ENCODE results near the gene TTC33.

Gene TTC33

DNA sequence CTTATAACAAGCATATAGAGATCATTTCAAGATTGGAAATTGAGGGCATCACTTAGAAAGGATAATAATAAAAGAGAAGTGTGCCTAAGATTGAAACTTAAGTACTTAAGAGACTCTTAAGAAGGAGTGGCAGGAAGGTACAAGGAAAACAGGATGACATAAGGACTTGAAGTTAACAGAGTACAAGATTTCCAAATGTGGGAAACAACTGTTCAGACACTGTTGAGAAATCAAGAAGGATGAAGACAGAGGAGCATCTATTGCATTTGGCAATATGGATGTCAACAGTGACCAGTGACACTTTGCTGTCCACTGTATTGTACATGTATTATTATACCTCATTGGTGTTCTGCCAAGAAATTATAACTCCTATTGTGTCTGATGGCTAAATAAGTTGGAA, 233.8 kb downstream of the TTC33 start:
- H3K4me1 ChIP-seq (ENCODE audit: control insufficient read depth, insufficient read depth, low read length), result no peaks in the 10 kb centered on the region
- no peak overlapping the region for H3K27ac ChIP-seq (ENCODE audit: low read length)
- no peaks in the 10 kb centered on the region for H3K27me3 ChIP-seq (ENCODE audit: control insufficient read depth, insufficient read depth, low read length)
- no peaks in the 10 kb centered on the region for H3K36me3 ChIP-seq (ENCODE audit: control insufficient read depth, insufficient read depth, low read length)
- no peak for DNase-seq (ENCODE audit: low read depth, low spot score)
- no peak overlapping the region for H3K4me3 ChIP-seq (ENCODE audit: low read length)
- no peaks in the 10 kb centered on the region for H3K9me3 ChIP-seq (ENCODE audit: control insufficient read depth, insufficient read depth, low read length)

DNA sequence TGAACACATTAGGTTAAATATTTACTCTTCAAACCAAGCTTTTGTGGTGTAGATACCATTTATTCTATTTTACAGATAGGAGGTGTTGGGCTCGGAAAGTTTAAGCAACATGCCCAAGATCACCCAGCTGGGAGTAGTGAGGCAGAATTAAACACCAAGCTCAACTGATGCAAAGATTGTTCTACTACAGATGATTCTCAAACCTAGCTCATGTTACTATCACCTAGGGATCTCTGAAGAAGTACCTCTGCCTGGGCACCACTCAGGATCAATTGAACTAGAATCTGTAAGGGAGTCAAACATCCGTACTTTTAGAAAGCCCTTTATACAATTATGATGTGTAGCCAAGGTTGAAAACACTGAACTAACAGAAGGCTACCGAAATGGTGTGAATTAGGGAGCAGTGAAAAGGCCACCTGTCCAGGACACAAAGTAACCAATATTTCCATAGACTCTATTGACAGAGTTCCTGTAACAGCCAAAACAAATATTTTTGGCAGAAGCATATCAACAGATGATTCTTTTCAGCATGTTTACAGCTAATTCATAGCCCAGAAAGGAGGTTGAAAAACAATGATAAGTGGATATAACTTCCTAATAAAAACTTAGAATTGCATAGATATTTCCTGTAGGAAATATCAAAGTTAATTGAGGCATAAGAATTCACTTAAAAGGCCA, 234.5 kb downstream of the TTC33 start:
- WGBS (ENCODE audit: insufficient coverage, insufficient read length), result no CpG with 5 or more reads among the region's 3 CpGs
- DNase-seq (ENCODE audit: low read depth, low spot score), result no peak
- no peaks in the 10 kb centered on the region for H3K36me3 ChIP-seq (ENCODE audit: control insufficient read depth, insufficient read depth, low read length)

DNA sequence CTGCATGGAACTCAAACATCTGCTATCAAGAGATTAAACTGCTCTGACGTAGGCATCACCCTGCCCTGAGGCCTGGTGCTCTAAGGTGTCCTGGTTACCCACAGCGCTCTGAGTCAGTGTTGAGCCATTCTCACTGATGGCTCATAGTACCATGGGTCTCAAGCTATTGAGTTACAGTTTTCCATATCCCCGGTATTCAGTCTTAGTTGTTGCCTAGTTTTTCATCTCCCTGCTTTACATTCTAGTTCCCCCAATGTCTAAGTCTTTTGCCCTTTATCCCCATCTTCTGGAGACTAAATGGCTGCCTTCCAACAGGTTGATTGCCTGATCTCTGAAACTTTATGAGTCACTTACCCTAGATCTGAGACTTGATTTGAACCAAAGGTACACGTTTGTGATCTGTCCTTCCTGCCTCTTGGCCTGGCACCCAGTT, 237.3 kb downstream of the TTC33 start:
- no peak overlapping the region for H3K27ac ChIP-seq (ENCODE audit: low read length)
- H3K4me1 ChIP-seq (ENCODE audit: control insufficient read depth, insufficient read depth, low read length), result no peaks in the 10 kb centered on the region
- WGBS (ENCODE audit: insufficient coverage, insufficient read length), result no CpG with 5 or more reads among the region's 4 CpGs
- H3K9me3 ChIP-seq (ENCODE audit: control insufficient read depth, insufficient read depth, low read length), result no peaks in the 10 kb centered on the region
- DNase-seq (ENCODE audit: low read depth, low spot score), result no peak
- no peaks in the 10 kb centered on the region for H3K36me3 ChIP-seq (ENCODE audit: control insufficient read depth, insufficient read depth, low read length)
- no peaks in the 10 kb centered on the region for H3K27me3 ChIP-seq (ENCODE audit: control insufficient read depth, insufficient read depth, low read length)
- no peak overlapping the region for H3K4me3 ChIP-seq (ENCODE audit: low read length)

More for the DNA sequence above, 234.5 kb downstream of the TTC33 start:
- H3K27ac ChIP-seq (ENCODE audit: low read length), result no peak overlapping the region
- no peak overlapping the region for H3K4me3 ChIP-seq (ENCODE audit: low read length)
- H3K27me3 ChIP-seq (ENCODE audit: control insufficient read depth, insufficient read depth, low read length), result no peaks in the 10 kb centered on the region
- H3K9me3 ChIP-seq (ENCODE audit: control insufficient read depth, insufficient read depth, low read length), result no peaks in the 10 kb centered on the region
- H3K4me1 ChIP-seq (ENCODE audit: control insufficient read depth, insufficient read depth, low read length), result no peaks in the 10 kb centered on the region

DNA sequence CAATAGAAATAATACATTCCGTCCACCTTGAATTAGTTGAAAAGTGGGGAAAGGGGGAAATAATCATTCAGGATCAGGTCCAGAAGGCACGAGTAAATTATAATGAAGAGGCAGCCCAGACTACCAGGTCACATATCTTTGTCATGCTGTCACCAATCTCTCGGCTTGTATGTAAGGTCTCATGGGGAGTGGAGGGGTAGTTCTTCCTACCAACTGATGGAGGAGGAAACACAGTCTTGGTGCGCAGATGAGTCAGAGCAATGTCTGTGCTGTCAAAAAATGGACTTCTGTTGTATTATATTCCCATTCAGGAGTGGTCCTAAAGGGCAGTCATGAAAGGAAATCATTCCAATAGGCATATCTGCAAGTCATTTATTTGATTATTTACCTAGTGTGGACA, 240.3 kb downstream of the TTC33 start:
- Histone ChIP-seq H3K36me3 (ENCODE audit: control insufficient read depth, insufficient read depth, low read length) (no peaks in the 10 kb centered on the region), H3K4me1 (ENCODE audit: control insufficient read depth, insufficient read depth, low read length) (no peaks in the 10 kb centered on the region), H3K27ac (ENCODE audit: low read length) (no peak overlapping the region), H3K4me3 (ENCODE audit: low read length) (no peak overlapping the region), H3K27me3 (ENCODE audit: control insufficient read depth, insufficient read depth, low read length) (no peaks in the 10 kb centered on the region), H3K9me3 (ENCODE audit: control insufficient read depth, insufficient read depth, low read length) (no peaks in the 10 kb centered on the region)
- DNase-seq (ENCODE audit: low read depth, low spot score), result no peak
- WGBS (ENCODE audit: insufficient coverage, insufficient read length), result no CpG with 5 or more reads among the region's 4 CpGs

GRCh38 chr5:40514976-40515375, 240.8 kb downstream of the TTC33 start:
- DNase-seq (ENCODE audit: low read depth, low spot score), result no peak
- Histone ChIP-seq H3K4me1 (ENCODE audit: control insufficient read depth, insufficient read depth, low read length) (no peaks in the 10 kb centered on the region), H3K4me3 (ENCODE audit: low read length) (no peak overlapping the region), H3K9me3 (ENCODE audit: control insufficient read depth, insufficient read depth, low read length) (no peaks in the 10 kb centered on the region), H3K27ac (ENCODE audit: low read length) (no peak overlapping the region), H3K36me3 (ENCODE audit: control insufficient read depth, insufficient read depth, low read length) (no peaks in the 10 kb centered on the region), H3K27me3 (ENCODE audit: control insufficient read depth, insufficient read depth, low read length) (no peaks in the 10 kb centered on the region)
- no CpG with 5 or more reads among the region's 5 CpGs for WGBS (ENCODE audit: insufficient coverage, insufficient read length)

DNA sequence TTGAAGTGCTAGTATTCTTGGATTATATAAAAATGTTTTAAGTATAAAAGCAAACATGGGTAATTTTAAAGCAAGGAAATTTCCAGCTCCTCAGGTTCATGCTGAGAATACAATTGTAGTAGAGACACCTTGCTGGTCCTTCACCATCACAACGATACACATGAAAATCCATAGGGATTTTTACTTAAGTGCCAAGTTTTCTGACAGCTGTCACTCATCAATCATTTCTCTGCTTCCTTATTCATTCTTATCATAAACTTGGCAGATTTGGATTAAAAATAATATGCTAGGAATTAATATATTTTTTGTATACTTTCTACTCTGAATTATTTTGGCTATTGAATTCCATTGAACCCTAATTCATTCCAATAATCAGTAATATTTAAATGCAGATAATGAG, 244.0 kb downstream of the TTC33 start:
- Histone ChIP-seq H3K27me3 (ENCODE audit: control insufficient read depth, insufficient read depth, low read length) (no peaks in the 10 kb centered on the region), H3K9me3 (ENCODE audit: control insufficient read depth, insufficient read depth, low read length) (no peaks in the 10 kb centered on the region)

GRCh38 chr5:40507095-40507494, 248.7 kb downstream of the TTC33 start:
- no peaks in the 10 kb centered on the region for H3K4me1 ChIP-seq (ENCODE audit: control insufficient read depth, insufficient read depth, low read length)
- H3K27ac ChIP-seq (ENCODE audit: low read length), result no peak overlapping the region
- no CpG with 5 or more reads among the region's 2 CpGs for WGBS (ENCODE audit: insufficient coverage, insufficient read length)
- H3K9me3 ChIP-seq (ENCODE audit: control insufficient read depth, insufficient read depth, low read length), result no peaks in the 10 kb centered on the region
- H3K36me3 ChIP-seq (ENCODE audit: control insufficient read depth, insufficient read depth, low read length), result no peaks in the 10 kb centered on the region
- DNase-seq (ENCODE audit: low read depth, low spot score), result no peak
- H3K27me3 ChIP-seq (ENCODE audit: control insufficient read depth, insufficient read depth, low read length), result no peaks in the 10 kb centered on the region
- no peak overlapping the region for H3K4me3 ChIP-seq (ENCODE audit: low read length)

More for the DNA sequence above, 244.0 kb downstream of the TTC33 start:
- WGBS (ENCODE audit: insufficient coverage, insufficient read length), result no CpG with 5 or more reads among the region's 1 CpG
- H3K4me3 ChIP-seq (ENCODE audit: low read length), result no peak overlapping the region
- no peaks in the 10 kb centered on the region for H3K36me3 ChIP-seq (ENCODE audit: control insufficient read depth, insufficient read depth, low read length)
- DNase-seq (ENCODE audit: low read depth, low spot score), result no peak
- no peaks in the 10 kb centered on the region for H3K4me1 ChIP-seq (ENCODE audit: control insufficient read depth, insufficient read depth, low read length)
- no peak overlapping the region for H3K27ac ChIP-seq (ENCODE audit: low read length)

DNA sequence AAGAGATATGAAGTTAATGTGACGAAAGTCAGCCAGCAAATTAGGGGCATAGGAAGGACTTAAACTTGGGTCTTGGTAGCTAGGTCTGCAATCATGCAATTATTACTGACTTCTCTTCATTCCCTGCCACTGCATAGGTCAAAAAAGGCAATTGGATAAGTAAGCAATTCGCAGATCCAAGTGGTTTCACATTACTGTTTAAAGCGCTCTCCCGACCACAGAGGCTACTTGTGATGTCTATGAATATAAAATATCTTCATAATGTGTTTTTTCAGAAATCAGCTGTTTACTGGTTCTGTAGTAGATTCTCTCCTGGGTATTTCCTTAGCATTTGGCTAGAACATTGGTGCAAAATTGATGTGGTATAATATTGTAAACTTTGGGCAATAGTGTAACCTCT, 250.7 kb downstream of the TTC33 start:
- Histone ChIP-seq H3K4me1 (ENCODE audit: control insufficient read depth, insufficient read depth, low read length) (no peaks in the 10 kb centered on the region), H3K27ac (ENCODE audit: low read length) (no peak overlapping the region), H3K4me3 (ENCODE audit: low read length) (no peak overlapping the region), H3K27me3 (ENCODE audit: control insufficient read depth, insufficient read depth, low read length) (no peaks in the 10 kb centered on the region), H3K36me3 (ENCODE audit: control insufficient read depth, insufficient read depth, low read length) (no peaks in the 10 kb centered on the region), H3K9me3 (ENCODE audit: control insufficient read depth, insufficient read depth, low read length) (no peaks in the 10 kb centered on the region)
- DNase-seq (ENCODE audit: low read depth, low spot score), result no peak
- no CpG with 5 or more reads among the region's 4 CpGs for WGBS (ENCODE audit: insufficient coverage, insufficient read length)

- Histone ChIP-seq H3K27me3 (ENCODE audit: control insufficient read depth, insufficient read depth, low read length) (no peaks in the 10 kb centered on the region), H3K4me1 (ENCODE audit: control insufficient read depth, insufficient read depth, low read length) (no peaks in the 10 kb centered on the region), H3K36me3 (ENCODE audit: control insufficient read depth, insufficient read depth, low read length) (no peaks in the 10 kb centered on the region), H3K9me3 (ENCODE audit: control insufficient read depth, insufficient read depth, low read length) (no peaks in the 10 kb centered on the region), H3K27ac (ENCODE audit: low read length) (no peak overlapping the region), H3K4me3 (ENCODE audit: low read length) (no peak overlapping the region)
- no CpG with 5 or more reads among the region's 2 CpGs for WGBS (ENCODE audit: insufficient coverage, insufficient read length)
- DNase-seq (ENCODE audit: low read depth, low spot score), result no peak
Observed at GRCh38 chr5:40503439-40503838, 252.3 kb downstream of the TTC33 start.

- H3K4me1 ChIP-seq (ENCODE audit: control insufficient read depth, insufficient read depth, low read length), result no peaks in the 10 kb centered on the region
- no peaks in the 10 kb centered on the region for H3K27me3 ChIP-seq (ENCODE audit: control insufficient read depth, insufficient read depth, low read length)
- WGBS (ENCODE audit: insufficient coverage, insufficient read length), result no CpG with 5 or more reads among the region's 3 CpGs
Observed at GRCh38 chr5:40502736-40503135, 253.0 kb downstream of the TTC33 start.

DNA sequence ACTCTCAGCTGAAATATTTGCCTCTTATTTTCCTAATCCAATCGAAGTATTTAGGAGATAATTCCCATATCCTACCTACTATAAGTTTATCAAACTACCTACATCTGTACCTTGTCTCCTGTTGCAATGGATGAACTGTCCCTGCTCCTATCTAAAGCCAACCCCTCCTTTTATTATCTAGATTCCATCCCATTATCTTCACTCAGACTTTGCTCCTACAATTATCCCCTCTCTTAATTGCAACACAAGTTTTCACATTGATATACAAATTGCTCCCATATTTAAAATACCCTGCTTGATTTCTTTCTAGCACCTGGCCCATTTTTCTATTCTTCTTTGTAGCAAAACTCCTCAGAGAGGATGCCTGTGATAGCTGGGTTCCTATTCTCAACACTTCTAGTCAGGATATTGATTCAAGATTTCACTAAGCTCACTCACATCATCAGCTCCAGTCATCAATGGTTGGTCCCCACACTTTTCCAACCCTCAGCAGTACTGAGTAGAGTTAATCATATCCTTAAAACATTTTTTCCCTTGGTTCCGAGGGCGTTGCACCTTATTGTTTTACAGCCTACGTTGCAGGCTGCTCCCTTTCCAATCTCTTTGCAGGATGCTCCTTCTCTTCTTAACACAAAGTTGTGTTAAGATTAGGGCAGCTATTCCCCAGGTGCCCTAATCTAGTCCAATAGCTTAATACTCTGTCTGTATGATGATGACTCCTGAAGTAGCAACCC, 253.9 kb downstream of the TTC33 start:
- no peak overlapping the region for H3K4me3 ChIP-seq (ENCODE audit: low read length)
- no peak overlapping the region for H3K27ac ChIP-seq (ENCODE audit: low read length)
- no CpG with 5 or more reads among the region's 4 CpGs for WGBS (ENCODE audit: insufficient coverage, insufficient read length)

More at GRCh38 chr5:40502736-40503135, 253.0 kb downstream of the TTC33 start:
- Histone ChIP-seq H3K36me3 (ENCODE audit: control insufficient read depth, insufficient read depth, low read length) (no peaks in the 10 kb centered on the region), H3K9me3 (ENCODE audit: control insufficient read depth, insufficient read depth, low read length) (no peaks in the 10 kb centered on the region), H3K4me3 (ENCODE audit: low read length) (no peak overlapping the region), H3K27ac (ENCODE audit: low read length) (no peak overlapping the region)
- no peak for DNase-seq (ENCODE audit: low read depth, low spot score)

More for the DNA sequence above, 253.9 kb downstream of the TTC33 start:
- no peaks in the 10 kb centered on the region for H3K36me3 ChIP-seq (ENCODE audit: control insufficient read depth, insufficient read depth, low read length)
- no peaks in the 10 kb centered on the region for H3K4me1 ChIP-seq (ENCODE audit: control insufficient read depth, insufficient read depth, low read length)
- H3K9me3 ChIP-seq (ENCODE audit: control insufficient read depth, insufficient read depth, low read length), result no peaks in the 10 kb centered on the region
- no peaks in the 10 kb centered on the region for H3K27me3 ChIP-seq (ENCODE audit: control insufficient read depth, insufficient read depth, low read length)
- no peak for DNase-seq (ENCODE audit: low read depth, low spot score)
